Activated naive CD8-positive, alpha-beta T cell treated with anti-CD3 and anti-CD28 coated beads, Interleukin-2, amount 50 U/mL, for 24 hours (primary cell): Measurements from ENCODE around the gene GTPBP1.

Source experiments
- ATAC-seq: fragments of 150-1000 bp; cut with Tn5 transposase; one replicate; pipeline ENCODE4 v1.10.0; 2021
- DNase-seq: peaks from one replicate; pipeline ENCODE4 v3.0.0; 2021
- H3K27ac Mint-ChIP-seq: one replicate; pipeline ENCODE4 v1.8.0; 2021; ENCODE audit warnings: mild to moderate bottlenecking, mixed read lengths
- H3K27me3 Mint-ChIP-seq: one replicate; pipeline ENCODE4 v1.8.0; 2021; ENCODE audit warnings: mixed read lengths
- H3K36me3 Mint-ChIP-seq: one replicate; pipeline ENCODE4 v1.8.0; 2021; ENCODE audit warnings: low read depth, mixed read lengths
- H3K4me1 Mint-ChIP-seq: one replicate; pipeline ENCODE4 v1.8.0; 2021; ENCODE audit warnings: mixed read lengths
- H3K4me3 Mint-ChIP-seq: one replicate; pipeline ENCODE4 v1.8.0; 2021; ENCODE audit warnings: mild to moderate bottlenecking, moderate library complexity, mixed read lengths
- H3K9me3 Mint-ChIP-seq: one replicate; pipeline ENCODE4 v1.8.0; 2021; ENCODE audit warnings: mixed read lengths

Gene GTPBP1

DNA sequence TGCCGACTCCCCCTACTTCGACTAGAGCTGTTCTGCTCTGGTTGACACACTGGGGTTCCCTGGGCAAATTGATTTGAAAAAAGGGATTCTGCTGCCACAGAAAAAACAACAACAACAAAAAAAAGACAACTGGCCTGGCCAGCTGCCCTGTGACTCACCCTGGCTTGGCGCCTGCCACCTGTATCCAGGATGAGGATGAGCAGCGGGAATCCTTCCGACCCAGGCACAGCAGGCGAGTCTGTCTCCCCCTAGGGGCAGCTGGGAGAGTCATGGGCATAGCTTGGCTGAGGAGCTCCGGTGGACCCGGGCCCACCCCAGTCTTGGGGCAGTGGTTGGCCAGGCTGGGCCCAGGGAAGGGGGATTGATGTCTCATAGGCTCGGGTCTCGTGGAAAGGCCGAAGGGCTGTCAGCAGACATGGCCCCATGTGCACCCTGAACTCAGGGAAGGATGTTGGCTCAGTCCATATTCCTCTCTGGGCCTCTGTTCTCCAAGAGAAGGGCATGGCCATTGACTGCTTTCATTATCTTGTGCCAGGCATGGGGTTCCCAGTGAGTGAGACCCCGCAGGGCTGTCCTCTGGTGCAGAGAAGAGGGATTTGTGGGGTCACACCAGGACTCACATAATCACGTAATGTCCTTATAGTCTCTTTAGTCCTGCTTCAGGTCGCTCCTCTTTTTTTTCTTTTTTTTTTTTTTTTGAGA, 60.5 kb downstream of the GTPBP1 start:
- Mint-ChIP-seq H3K9me3 (no peaks in the 10 kb centered on the region), H3K36me3 (no peaks in the 10 kb centered on the region), H3K27ac (no peak overlapping the region), H3K4me1 (no peaks in the 10 kb centered on the region), H3K4me3 (no peak overlapping the region), H3K27me3 (no peaks in the 10 kb centered on the region)
- ATAC-seq: peak; percentile 31
- peak; percentile 40 for DNase-seq

- Mint-ChIP-seq H3K4me3 (no peak overlapping the region), H3K36me3 (no peaks in the 10 kb centered on the region), H3K27me3 (no peaks in the 10 kb centered on the region), H3K4me1 (no peaks in the 10 kb centered on the region), H3K27ac (no peak overlapping the region), H3K9me3 (no peaks in the 10 kb centered on the region)
- no peak for ATAC-seq
- DNase-seq: no peak
Measured at GRCh38 chr22:38767313-38767712, 61.6 kb downstream of the GTPBP1 start.

DNA sequence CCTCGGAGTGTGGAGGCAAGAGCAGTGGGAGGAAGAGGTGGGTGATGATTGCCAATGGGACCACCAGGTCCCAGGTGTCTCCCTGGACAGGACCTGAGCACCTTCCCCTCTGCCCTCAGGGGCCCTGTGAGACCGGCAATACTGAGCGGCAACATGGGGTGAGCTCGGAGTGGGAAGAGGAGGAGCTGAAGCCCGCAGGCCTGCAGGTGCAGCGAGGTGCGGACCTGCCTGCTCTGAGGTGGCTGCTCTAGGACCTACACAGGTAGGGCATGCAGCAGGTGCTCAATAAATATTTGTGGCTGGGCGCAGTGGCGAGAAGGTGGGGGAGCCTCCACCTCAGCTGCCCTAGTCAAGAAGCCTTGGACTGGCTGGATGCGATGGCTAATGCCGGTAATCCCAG, 62.3 kb downstream of the GTPBP1 start:
- no peaks in the 10 kb centered on the region for H3K27me3 Mint-ChIP-seq

DNA sequence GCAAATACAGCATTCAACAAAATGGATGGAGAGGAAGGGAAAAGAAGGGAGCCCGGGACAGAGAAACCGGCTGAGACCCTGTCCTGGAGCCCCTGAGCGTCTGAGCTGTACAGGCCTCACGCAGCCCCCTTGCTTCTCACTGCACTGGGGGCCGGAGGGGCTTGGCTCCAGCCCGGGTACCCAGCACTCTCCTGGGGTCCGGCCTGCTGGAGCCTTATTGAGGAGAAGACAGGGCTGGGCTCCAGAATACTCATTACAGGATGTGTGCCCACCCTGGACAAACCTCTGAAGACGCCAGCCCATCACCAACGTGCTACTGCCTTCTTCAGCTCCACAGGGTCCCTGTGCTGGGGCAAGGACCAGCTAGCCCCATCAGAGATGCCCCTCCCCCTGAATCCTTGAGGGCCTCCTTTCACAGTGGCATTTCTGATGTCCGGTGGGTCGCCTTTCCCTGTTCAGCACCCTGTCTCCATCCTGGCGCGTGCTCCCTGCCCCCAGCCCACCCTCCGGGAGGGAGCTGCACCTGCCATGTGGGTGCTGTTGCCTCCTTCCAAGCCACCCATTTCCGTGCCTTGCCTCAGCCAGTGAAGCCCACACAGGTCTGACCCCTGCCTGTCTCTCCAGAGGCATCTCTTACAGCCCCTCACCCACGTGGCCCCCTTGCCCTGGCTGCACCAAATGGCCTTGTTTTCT, 64.7 kb downstream of the GTPBP1 start:
- no peaks in the 10 kb centered on the region for H3K27me3 Mint-ChIP-seq
- H3K27ac Mint-ChIP-seq: no peak overlapping the region
- no peaks in the 10 kb centered on the region for H3K36me3 Mint-ChIP-seq
- DNase-seq (no peak), ATAC-seq (no peak)
- H3K9me3 Mint-ChIP-seq: no peaks in the 10 kb centered on the region
- peaks cover 4% of the 10 kb centered on the region for H3K4me1 Mint-ChIP-seq
- no peak overlapping the region for H3K4me3 Mint-ChIP-seq

More for the DNA sequence above, 62.3 kb downstream of the GTPBP1 start:
- no peak for DNase-seq
- Mint-ChIP-seq H3K27ac (no peak overlapping the region), H3K4me3 (no peak overlapping the region), H3K36me3 (no peaks in the 10 kb centered on the region), H3K9me3 (no peaks in the 10 kb centered on the region), H3K4me1 (no peaks in the 10 kb centered on the region)
- ATAC-seq: no peak

- Mint-ChIP-seq H3K36me3 (no peaks in the 10 kb centered on the region), H3K4me3 (no peak overlapping the region), H3K9me3 (no peaks in the 10 kb centered on the region), H3K27ac (no peak overlapping the region), H3K4me1 (peaks cover 6% of the 10 kb centered on the region), H3K27me3 (no peaks in the 10 kb centered on the region)
- DNase-seq: no peak
- no peak for ATAC-seq
Measured at GRCh38 chr22:38772623-38772873, 66.8 kb downstream of the GTPBP1 start.

DNA sequence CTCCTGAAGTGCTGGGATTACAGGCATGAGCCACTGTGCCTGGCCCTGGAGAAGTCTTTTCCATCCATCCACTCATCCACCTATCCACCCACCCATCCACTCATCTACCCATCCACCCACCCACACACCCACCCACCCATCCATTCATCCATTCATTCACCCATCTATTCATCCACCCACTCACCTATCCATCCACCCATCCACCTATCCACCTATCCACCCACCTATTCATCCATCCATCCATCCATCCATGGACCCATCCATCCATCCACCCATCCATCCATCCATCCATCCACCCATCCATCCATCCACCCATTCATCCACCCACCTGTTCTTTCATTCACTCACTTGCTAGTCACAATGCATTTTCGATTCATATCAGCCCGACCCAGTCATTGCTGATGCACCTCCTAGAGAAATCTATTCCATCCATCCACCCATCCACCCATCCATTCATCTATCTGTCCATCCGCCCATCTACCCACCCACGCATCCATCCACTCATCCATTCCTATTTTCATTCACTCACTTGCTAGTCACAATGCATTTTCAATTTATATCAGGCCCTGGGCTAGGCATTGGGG, 67.7 kb downstream of the GTPBP1 start:
- peaks cover 6% of the 10 kb centered on the region for H3K4me1 Mint-ChIP-seq
- H3K9me3 Mint-ChIP-seq: no peaks in the 10 kb centered on the region
- DNase-seq (no peak), ATAC-seq (no peak)
- H3K27me3 Mint-ChIP-seq: no peaks in the 10 kb centered on the region
- no peaks in the 10 kb centered on the region for H3K36me3 Mint-ChIP-seq
- no peak overlapping the region for H3K27ac Mint-ChIP-seq
- H3K4me3 Mint-ChIP-seq: no peak overlapping the region

DNA sequence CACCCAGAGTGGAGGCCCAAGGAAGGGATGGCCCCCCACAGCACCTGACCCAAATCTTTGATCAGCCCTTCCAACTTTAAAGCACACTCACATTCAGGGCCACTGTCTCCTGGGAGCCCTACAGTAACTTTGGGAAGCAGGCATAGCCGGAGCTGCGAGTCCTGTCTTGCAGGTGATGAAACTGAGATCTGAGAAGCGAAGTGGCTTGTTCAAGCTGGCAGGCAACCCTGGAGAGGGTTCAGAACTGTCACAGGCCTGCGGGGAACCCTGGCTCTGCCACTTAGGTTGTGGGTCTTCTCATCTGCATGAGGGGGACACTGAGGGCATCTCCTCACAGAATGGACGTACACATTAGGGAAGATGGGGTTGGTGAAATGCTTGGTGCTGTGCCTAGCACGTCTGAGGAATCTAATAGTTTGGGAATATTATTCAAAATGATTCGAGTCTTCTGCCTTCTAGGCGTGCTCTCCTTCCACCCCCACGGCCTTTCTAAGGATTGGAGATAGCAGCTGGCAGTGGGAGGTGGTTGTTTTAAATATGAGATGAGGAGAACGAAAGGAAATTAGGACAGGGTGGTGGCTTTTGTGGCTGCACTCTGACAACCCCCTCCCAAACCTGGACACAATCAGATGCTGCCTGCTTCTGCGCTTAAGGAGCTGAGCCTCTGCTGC, 68.9 kb downstream of the GTPBP1 start:
- no peaks in the 10 kb centered on the region for H3K36me3 Mint-ChIP-seq
- no peak for DNase-seq
- H3K27ac Mint-ChIP-seq: no peak overlapping the region
- no peak for ATAC-seq
- H3K4me1 Mint-ChIP-seq: peaks cover 6% of the 10 kb centered on the region
- no peaks in the 10 kb centered on the region for H3K27me3 Mint-ChIP-seq
- no peaks in the 10 kb centered on the region for H3K9me3 Mint-ChIP-seq
- H3K4me3 Mint-ChIP-seq: no peak overlapping the region

DNA sequence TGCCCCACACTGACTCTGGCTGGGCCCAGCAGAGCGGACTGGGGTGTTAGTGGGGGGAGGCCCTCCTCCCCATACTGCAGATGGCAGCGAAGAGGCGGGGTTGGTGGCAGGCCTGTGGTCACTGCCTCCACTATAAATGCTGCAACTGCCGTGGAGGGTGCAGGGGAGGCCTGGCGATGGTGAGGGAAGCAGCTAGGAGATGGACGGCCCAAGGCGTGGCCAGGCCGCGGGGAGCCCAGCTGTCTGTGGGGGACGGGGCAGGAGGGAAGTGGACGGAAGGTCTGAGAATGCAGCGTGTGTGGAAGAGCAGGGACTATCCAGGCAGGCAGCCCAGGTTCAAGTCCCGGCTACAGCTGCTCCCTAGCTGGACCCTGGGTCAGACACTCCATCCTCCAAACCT, 69.9 kb downstream of the GTPBP1 start:
- Mint-ChIP-seq H3K9me3 (no peaks in the 10 kb centered on the region), H3K4me1 (peaks cover 6% of the 10 kb centered on the region), H3K27me3 (no peaks in the 10 kb centered on the region), H3K27ac (no peak overlapping the region), H3K4me3 (no peak overlapping the region), H3K36me3 (no peaks in the 10 kb centered on the region)
- DNase-seq: no peak
- ATAC-seq: no peak

DNA sequence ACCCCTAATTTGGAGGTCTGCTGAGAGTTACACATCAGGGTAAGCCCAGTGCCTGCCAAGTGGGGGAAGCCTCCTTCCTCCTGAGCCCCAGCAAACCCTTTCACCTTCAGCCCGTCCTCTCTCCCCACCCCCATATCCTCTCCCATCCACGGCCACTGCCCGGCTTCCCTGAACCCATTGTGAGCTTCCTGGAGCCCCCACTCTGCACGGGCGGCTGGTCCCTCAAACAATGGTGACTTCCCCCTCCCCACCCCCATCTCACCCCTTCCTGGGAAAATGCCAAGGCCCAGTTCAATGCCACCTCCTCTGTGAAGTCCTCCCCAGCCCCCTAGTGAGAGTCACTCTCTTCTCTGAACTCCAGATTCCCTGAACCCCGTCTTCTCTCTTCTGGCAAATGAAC, 70.3 kb downstream of the GTPBP1 start:
- no peak for DNase-seq
- Mint-ChIP-seq H3K27me3 (no peaks in the 10 kb centered on the region), H3K27ac (no peak overlapping the region), H3K9me3 (no peaks in the 10 kb centered on the region), H3K36me3 (no peaks in the 10 kb centered on the region), H3K4me3 (no peak overlapping the region), H3K4me1 (peaks cover 6% of the 10 kb centered on the region)
- no peak for ATAC-seq

DNA sequence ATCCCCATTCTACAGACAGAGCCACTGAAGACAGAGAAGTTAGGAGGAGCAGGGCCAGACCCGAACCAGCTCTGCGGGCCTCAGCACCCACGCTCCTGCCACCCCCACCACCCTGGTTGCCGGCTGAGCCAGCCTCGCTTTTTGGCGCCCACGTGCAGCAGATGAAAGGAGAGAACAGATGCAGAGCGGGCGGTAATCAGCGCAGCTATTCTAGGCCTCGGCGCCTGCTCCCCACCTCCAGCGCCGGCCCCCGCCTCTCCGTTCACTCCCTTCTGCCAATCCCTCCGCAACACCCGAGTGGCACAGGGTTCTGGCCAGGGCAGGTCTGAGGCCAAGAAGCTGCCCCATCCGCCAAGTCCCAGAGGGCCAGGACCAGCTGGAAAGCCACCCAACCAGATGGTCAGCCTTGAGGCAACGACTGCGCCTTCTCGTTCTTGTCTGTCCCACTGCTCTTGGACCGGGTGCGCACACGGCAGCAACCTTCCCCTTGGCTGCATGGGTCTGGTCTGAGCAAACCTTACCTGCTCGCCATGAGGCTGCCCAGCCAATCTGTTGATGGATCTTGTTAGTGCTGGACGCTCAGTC, 71.4 kb downstream of the GTPBP1 start:
- peaks cover 1% of the 10 kb centered on the region for H3K36me3 Mint-ChIP-seq
- H3K27me3 Mint-ChIP-seq: no peaks in the 10 kb centered on the region
- peaks cover 6% of the 10 kb centered on the region for H3K4me1 Mint-ChIP-seq
- H3K27ac Mint-ChIP-seq: no peak overlapping the region
- no peak overlapping the region for H3K4me3 Mint-ChIP-seq
- H3K9me3 Mint-ChIP-seq: no peaks in the 10 kb centered on the region
- no peak for ATAC-seq
- no peak for DNase-seq

GRCh38 chr22:38781033-38781432, 75.3 kb downstream of the GTPBP1 start:
- H3K9me3 Mint-ChIP-seq: no peaks in the 10 kb centered on the region
- H3K4me3 Mint-ChIP-seq: no peak overlapping the region
- ATAC-seq (no peak), DNase-seq (no peak)
- H3K27ac Mint-ChIP-seq: no peak overlapping the region
- peaks cover 1% of the 10 kb centered on the region for H3K4me1 Mint-ChIP-seq
- no peaks in the 10 kb centered on the region for H3K27me3 Mint-ChIP-seq
- H3K36me3 Mint-ChIP-seq: peaks cover 2% of the 10 kb centered on the region

GRCh38 chr22:38782402-38783094, 76.8 kb downstream of the GTPBP1 start:
- Mint-ChIP-seq H3K4me1 (peaks cover 1% of the 10 kb centered on the region), H3K27me3 (no peaks in the 10 kb centered on the region), H3K36me3 (peaks cover 2% of the 10 kb centered on the region), H3K27ac (no peak overlapping the region), H3K4me3 (no peak overlapping the region), H3K9me3 (no peaks in the 10 kb centered on the region)
- no peak for ATAC-seq
- no peak for DNase-seq
